Left hindlimb (tissue), 1 donor: ENCODE measurements around the gene CASP4.
A peak's percentile ranks its signal among the peaks of the same experiment; 100 is the strongest.
"Not testable (repeated sequence)": the region's sequence is repeated elsewhere in the genome, so short reads cannot be mapped to it uniquely, and the experiment has no call there.

Source experiments
- DNase-seq: peaks from one replicate; pipeline ENCODE4 v3.0.0-alpha.2; 2018

The CASP4 gene

GRCh38 chr11:104968355-104968855, at the start of gene CASP4:
Gene CASP4 (minus strand): TSS chr11:104968574. CDS start chr11:104968525, 49 bp downstream.
- DNase-seq: no peak

- DNase-seq: no peak
Measured at GRCh38 chr11:105007463-105007862, 39.1 kb upstream of the CASP4 start.

- DNase-seq: no peak
Measured at GRCh38 chr11:105005451-105005845, 37.1 kb upstream of the CASP4 start.

- no peak for DNase-seq
Measured at GRCh38 chr11:105004021-105004420, 35.6 kb upstream of the CASP4 start.

- no peak for DNase-seq
Measured at GRCh38 chr11:105003151-105003550, 34.8 kb upstream of the CASP4 start.

GRCh38 chr11:105000797-105001196, 32.4 kb upstream of the CASP4 start:
- DNase-seq: no peak

GRCh38 chr11:105000167-105000566, 31.8 kb upstream of the CASP4 start:
- DNase-seq: no peak

GRCh38 chr11:104999721-105000120, 31.3 kb upstream of the CASP4 start:
- DNase-seq: no peak

- no peak for DNase-seq
Measured at GRCh38 chr11:104997288-104997687, 28.9 kb upstream of the CASP4 start.

- DNase-seq: no peak
Measured at GRCh38 chr11:104995001-104995408, 26.6 kb upstream of the CASP4 start.

- no peak for DNase-seq
Measured at GRCh38 chr11:104992781-104993180, 24.4 kb upstream of the CASP4 start.

- DNase-seq: no peak
Measured at GRCh38 chr11:104991994-104992393, 23.6 kb upstream of the CASP4 start.

- DNase-seq: no peak
Measured at GRCh38 chr11:104984808-104985207, 16.4 kb upstream of the CASP4 start.

- DNase-seq: no peak
Measured at GRCh38 chr11:104979839-104980238, 11.5 kb upstream of the CASP4 start.

GRCh38 chr11:104973616-104974015, 5.2 kb upstream of the CASP4 start:
- no peak for DNase-seq

GRCh38 chr11:104972924-104973323, 4.5 kb upstream of the CASP4 start:
- not testable (repeated sequence) for DNase-seq

- no peak for DNase-seq
Measured at GRCh38 chr11:104970756-104971155, 2.4 kb upstream of the CASP4 start.

- DNase-seq: peak; percentile 60
Measured at GRCh38 chr11:104968856-104969776, 742 bp upstream of the CASP4 start.

GRCh38 chr11:104967534-104968354, 630 bp downstream of the CASP4 start:
- no peak for DNase-seq

GRCh38 chr11:104965735-104966134, 2.6 kb downstream of the CASP4 start:
- DNase-seq: no peak

GRCh38 chr11:104964247-104964646, 4.1 kb downstream of the CASP4 start:
- no peak for DNase-seq

- DNase-seq: no peak
Measured at GRCh38 chr11:104962852-104963251, 5.5 kb downstream of the CASP4 start.

GRCh38 chr11:104957280-104957679, 11.1 kb downstream of the CASP4 start:
- no peak for DNase-seq

- no peak for DNase-seq
Measured at GRCh38 chr11:104956528-104956927, 11.8 kb downstream of the CASP4 start.
